GM12892 (cell line): ENCODE data around the gene USP2.

Experiments
- POLR2A ChIP-seq: IDR thresholded peaks from 2 replicates; pipeline ENCODE4 v1.6.1; 2011; ENCODE audit warnings: low read depth, low read length, control low read depth
- TAF1 ChIP-seq: IDR thresholded peaks from 2 replicates; pipeline ENCODE4 v1.6.1; 2011; ENCODE audit warnings: low read depth, mild to moderate bottlenecking, control low read depth, low read length, borderline replicate concordance

DNA sequence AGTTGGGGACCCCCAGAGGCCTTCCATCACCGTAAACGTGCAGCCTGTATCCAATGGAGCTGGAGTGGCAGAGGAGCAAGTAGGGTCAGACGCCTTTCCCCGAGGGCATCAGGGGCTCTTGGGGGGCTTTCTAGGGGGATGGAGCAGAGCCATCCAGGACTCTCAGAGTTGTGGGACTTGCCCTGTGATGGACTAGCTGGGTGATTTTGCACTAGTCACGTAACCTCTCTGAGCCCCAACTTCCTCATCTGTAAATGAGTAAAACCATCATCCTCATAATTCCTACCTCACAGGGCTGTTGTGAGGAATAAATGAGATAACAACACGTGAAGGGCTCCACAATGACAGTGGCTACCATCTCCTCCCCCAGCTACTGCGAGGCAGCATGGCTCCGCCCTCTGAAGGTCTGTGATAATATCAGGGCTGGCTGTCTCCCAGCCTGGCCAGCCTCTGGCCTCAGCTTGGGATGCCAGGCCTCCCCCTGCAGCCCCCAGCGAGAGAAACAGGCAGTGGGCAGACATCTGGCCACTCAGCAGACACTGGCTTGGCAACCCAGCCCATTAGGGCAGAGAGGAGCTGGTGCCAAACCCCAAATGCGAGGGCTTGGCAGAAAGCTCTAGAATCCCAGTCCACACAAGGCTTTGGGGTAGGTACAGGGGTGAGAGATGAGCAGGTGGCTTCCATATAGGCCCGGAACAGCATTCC lies 6.7 kb downstream of the USP2 start:
- no peak for TF ChIP-seq POLR2A
- no peak for TF ChIP-seq TAF1
